Endothelial cell of umbilical vein (primary cell): Measurements from ENCODE around the gene SGO1. TPM values are rescaled to one million over a fixed set of nuclear protein-coding genes. Genes with fewer than 3 reads are reported as not detected.

Experiments
- BruUV-seq: library from RNA; stranded (reverse); fragments of 400-500 nt; replicated peaks from 2 replicates; lab custom pipeline; 2021; lab: Mats Ljungman, UMichigan
- CTCF ChIA-PET: fragments of 300-600, 350-600 bp; sonication (Branson Sonifier 250); formaldehyde crosslinking; loops from one replicate; lab custom pipeline; 2021; ENCODE audit warnings: antibody characterized with exemption, inconsistent platforms; lab: Charles Lee
- POLR2A ChIA-PET: fragments of 300-600, 350-600 bp; sonication (Branson Sonifier 250); formaldehyde crosslinking; loops from one replicate; lab custom pipeline; 2021; ENCODE audit warnings: antibody characterized with exemption, inconsistent platforms; lab: Charles Lee
- DNase-seq: peaks from one replicate; pipeline ENCODE4 v3.0.0-alpha.2; 2011; ENCODE audit warnings: low read depth, low spot score
- FAIRE-seq: peaks from 2 replicates; lab custom pipeline; 2011; peaks lifted over from hg19 to GRCh38; lab: Jason Lieb, UNC
- H2AFZ ChIP-seq: 2 replicates; pipeline ENCODE4 v1.6.0; 2012; ENCODE audit warnings: low read depth, low read length, control low read depth, inconsistent platforms
- H3K27ac ChIP-seq: 2 replicates; pipeline ENCODE4 v1.5.1; 2011; ENCODE audit warnings: low read depth, mild to moderate bottlenecking, control low read depth, low read length, moderate library complexity; ENCODE audit not compliant: insufficient read depth
- H3K27me3 ChIP-seq, 2 experiments: 2 replicates each; pipeline versions ENCODE4 v1.6.0 to v1.6.1; 2011; ENCODE audit warnings: low read length in 2 of 2, mixed read lengths in 1 of 2; ENCODE audit not compliant: control insufficient read depth in 2 of 2, insufficient read depth in 2 of 2
- H3K36me3 ChIP-seq, 2 experiments: 2 replicates in 1 of 2; 3 replicates in 1 of 2; pipeline ENCODE4 v1.5.1; 2011; ENCODE audit warnings: low read length in 2 of 2, mild to moderate bottlenecking in 1 of 2, moderate library complexity in 1 of 2; ENCODE audit not compliant: control insufficient read depth in 2 of 2, insufficient read depth in 2 of 2; ENCODE audit errors: extremely low read depth in 1 of 2
- H3K4me1 ChIP-seq: 3 replicates; pipeline ENCODE4 v1.5.1; 2011; ENCODE audit warnings: mild to moderate bottlenecking, low read length; ENCODE audit not compliant: control insufficient read depth, insufficient read depth; ENCODE audit errors: extremely low read depth
- H3K4me2 ChIP-seq: 2 replicates; pipeline ENCODE4 v1.6.1; 2011; ENCODE audit warnings: low read length, control low read depth, mixed read lengths; ENCODE audit not compliant: insufficient read depth
- H3K4me3 ChIP-seq, 3 experiments: fragments of 200-600 bp in 1 of 3; sonication (generic), shearing (Covaris generic) in 1 of 3; replicated peaks in 1 of 3; 2 replicates each; pipeline ENCODE4 v1.5.1; 2011 to 2016; ENCODE audit warnings: control low read depth in 3 of 3, low read length in 3 of 3, mild to moderate bottlenecking in 2 of 3, inconsistent platforms in 1 of 3, low read depth in 1 of 3, moderate library complexity in 1 of 3; ENCODE audit not compliant: insufficient read depth in 1 of 3
- H3K79me2 ChIP-seq: 2 replicates; pipeline ENCODE4 v1.6.0; 2012; ENCODE audit warnings: low read length, inconsistent platforms; ENCODE audit not compliant: control insufficient read depth, insufficient read depth
- H3K9ac ChIP-seq: replicated peaks from 2 replicates; pipeline ENCODE3; 2011; ENCODE audit warnings: low read length, control low read depth; ENCODE audit not compliant: insufficient read depth; ENCODE audit errors: extremely low read depth
- H3K9me1 ChIP-seq: replicated peaks from 3 replicates; pipeline ENCODE4 v1.6.0; 2011; ENCODE audit warnings: mild to moderate bottlenecking, low read length; ENCODE audit not compliant: control insufficient read depth, insufficient read depth; ENCODE audit errors: extremely low read depth
- H3K9me3 ChIP-seq: replicated peaks from 2 replicates; pipeline ENCODE4 v1.5.1; 2012; ENCODE audit warnings: low read length, inconsistent platforms; ENCODE audit not compliant: control insufficient read depth, insufficient read depth
- H4K20me1 ChIP-seq: replicated peaks from 2 replicates; pipeline ENCODE3; 2011; ENCODE audit warnings: mild to moderate bottlenecking, low read length; ENCODE audit not compliant: control insufficient read depth, insufficient read depth; ENCODE audit errors: extremely low read depth
- EZH2 ChIP-seq: IDR thresholded peaks from 2 replicates; pipeline ENCODE4 v1.6.1; 2012; ENCODE audit warnings: borderline replicate concordance, low read depth, mild to moderate bottlenecking, moderate library complexity, low read length, inconsistent platforms; ENCODE audit not compliant: severe bottlenecking
- FOS ChIP-seq: IDR thresholded peaks from 2 replicates; pipeline ENCODE4 v1.6.1; 2011; ENCODE audit warnings: mild to moderate bottlenecking, low read length, moderate library complexity, borderline replicate concordance; ENCODE audit not compliant: insufficient read depth
- GATA2 ChIP-seq: IDR thresholded peaks from 2 replicates; pipeline ENCODE4 v1.7.0; 2011; ENCODE audit warnings: low read depth, mild to moderate bottlenecking, moderate library complexity, mixed read lengths, low read length; ENCODE audit not compliant: insufficient read length, insufficient read depth
- JUN ChIP-seq: IDR thresholded peaks from 2 replicates; pipeline ENCODE4 v1.6.1; 2011; ENCODE audit warnings: borderline replicate concordance, low read depth; ENCODE audit not compliant: insufficient read length, insufficient read depth
- MYC ChIP-seq: IDR thresholded peaks from one replicate; pipeline ENCODE4 v1.6.1; 2011; ENCODE audit warnings: mild to moderate bottlenecking, low read depth, low read length
- POLR2A ChIP-seq: IDR thresholded peaks from 2 replicates; pipeline ENCODE4 v1.6.1; 2012; ENCODE audit warnings: low read depth, mild to moderate bottlenecking, control low read depth, low read length
- POLR2AphosphoS5 ChIP-seq: IDR thresholded peaks from 2 replicates; pipeline ENCODE4 v1.6.1; 2012; ENCODE audit warnings: low read depth, mild to moderate bottlenecking, control low read depth, low read length, moderate library complexity; ENCODE audit not compliant: insufficient read depth
- dilution Hi-C: fragments of 300-500 bp; cut with MboI; formaldehyde crosslinking; loops from one replicate; pipeline ENCODE4 v1.15.0; 2019; ENCODE audit warnings: low sequenced_read_pairs; ENCODE audit not compliant: extremely low pct_ligation_motif_present
- intact Hi-C: fragments of 100-400 bp; cut with micrococcal nuclease; formaldehyde crosslinking; loops from one replicate; pipeline ENCODE4 v1.10.0; 2022
- polyA plus RNA-seq, 4 experiments: library from polyadenylated mRNA; depleted of rRNA in 3 of 4; stranded (reverse) in 3 of 4; unstranded in 1 of 4; fragments of >200 nt; gene quantifications; 2 replicates each; pipeline versions ENCODE4 v1.2.1 to v1.2.3, GENCODE V29; 2011 to 2012; ENCODE audit warnings: missing spikeins in 1 of 4
- total RNA-seq: library from RNA; stranded (reverse); gene quantifications from 2 replicates; pipeline ENCODE4 v1.2.3, GENCODE V29; 2021
- TF ChIP-seq, protein P1 (sequence below), 2 donors: IDR thresholded peaks; 1 replicate in 1 of 2; 2 replicates in 1 of 2; pipeline ENCODE4 v1.5.1; 2011; ENCODE audit warnings: low read length in 2 of 2, mild to moderate bottlenecking in 2 of 2, moderate library complexity in 2 of 2, control low read depth in 1 of 2, inconsistent platforms in 1 of 2, low read depth in 1 of 2; ENCODE audit not compliant: insufficient read depth in 1 of 2; ENCODE audit errors: extremely low read depth in 1 of 2
- TF ChIP-seq, protein P2 (sequence below): IDR thresholded peaks from 2 replicates; pipeline ENCODE4 v1.6.1; 2011; ENCODE audit not compliant: insufficient read depth, insufficient read length

Gene SGO1
- total and polyA plus RNA-seq, 2 donors (not counting 3 experiments of a cell fraction or from before 2014, with no cell fraction given): 2.0 to 21.7 TPM

DNA sequence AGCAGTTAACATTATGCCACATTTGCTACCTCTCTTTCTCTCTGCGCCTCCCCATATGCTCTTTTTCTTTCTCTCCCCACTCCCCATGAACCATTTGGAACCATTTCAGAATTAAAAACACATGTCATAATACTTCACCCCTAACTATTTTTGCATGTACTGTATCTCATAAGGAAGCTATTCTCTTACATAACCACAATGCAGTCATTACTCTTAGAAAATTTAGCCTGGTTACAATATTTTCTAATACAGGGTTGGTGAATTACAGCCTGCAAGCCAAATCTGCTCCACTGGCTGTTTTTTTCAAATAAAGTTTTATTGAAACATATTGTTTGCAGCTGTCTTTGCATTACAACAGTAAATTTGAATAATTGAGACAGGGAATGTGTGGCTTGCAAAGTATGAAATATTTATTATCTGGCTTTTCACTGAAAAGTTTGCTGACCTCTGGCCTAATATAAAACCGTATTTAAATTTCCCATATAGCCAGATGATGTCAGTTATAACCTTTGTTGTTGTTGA lies 62.8 kb downstream of the SGO1 start:
- DNase-seq (no peak), FAIRE-seq (no peak)
- Histone ChIP-seq H3K4me3 (no peak overlapping the region), H3K27ac (no peak overlapping the region), H3K9me1 (no peaks in the 10 kb centered on the region), H3K27me3 (no peaks in the 10 kb centered on the region), H3K4me2 (no peak overlapping the region), H3K36me3 (no peaks in the 10 kb centered on the region), H4K20me1 (no peaks in the 10 kb centered on the region), H3K4me1 (no peaks in the 10 kb centered on the region), H2AFZ (no peak overlapping the region), H3K79me2 (no peaks in the 10 kb centered on the region), H3K9ac (no peak overlapping the region), H3K9me3 (no peaks in the 10 kb centered on the region)
- dilution Hi-C loops: no loop called here
- ChIA-PET POLR2A (no interaction called here), CTCF (no interaction called here)
- intact Hi-C loops: no loop called here
- no TSS peak for BruUV-seq
- TF ChIP-seq, protein P1, sequence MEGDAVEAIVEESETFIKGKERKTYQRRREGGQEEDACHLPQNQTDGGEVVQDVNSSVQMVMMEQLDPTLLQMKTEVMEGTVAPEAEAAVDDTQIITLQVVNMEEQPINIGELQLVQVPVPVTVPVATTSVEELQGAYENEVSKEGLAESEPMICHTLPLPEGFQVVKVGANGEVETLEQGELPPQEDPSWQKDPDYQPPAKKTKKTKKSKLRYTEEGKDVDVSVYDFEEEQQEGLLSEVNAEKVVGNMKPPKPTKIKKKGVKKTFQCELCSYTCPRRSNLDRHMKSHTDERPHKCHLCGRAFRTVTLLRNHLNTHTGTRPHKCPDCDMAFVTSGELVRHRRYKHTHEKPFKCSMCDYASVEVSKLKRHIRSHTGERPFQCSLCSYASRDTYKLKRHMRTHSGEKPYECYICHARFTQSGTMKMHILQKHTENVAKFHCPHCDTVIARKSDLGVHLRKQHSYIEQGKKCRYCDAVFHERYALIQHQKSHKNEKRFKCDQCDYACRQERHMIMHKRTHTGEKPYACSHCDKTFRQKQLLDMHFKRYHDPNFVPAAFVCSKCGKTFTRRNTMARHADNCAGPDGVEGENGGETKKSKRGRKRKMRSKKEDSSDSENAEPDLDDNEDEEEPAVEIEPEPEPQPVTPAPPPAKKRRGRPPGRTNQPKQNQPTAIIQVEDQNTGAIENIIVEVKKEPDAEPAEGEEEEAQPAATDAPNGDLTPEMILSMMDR (IDR thresholded peaks at IDR 0.05; ENCODE audit: extremely low read depth in 1 of 2, insufficient read depth in 1 of 2, low read depth in 1 of 2, low read length in 2 of 2): no peak
- no peak for TF ChIP-seq POLR2AphosphoS5
- no peak for TF ChIP-seq POLR2A
- TF ChIP-seq EZH2: no peak
- TF ChIP-seq, protein P2, sequence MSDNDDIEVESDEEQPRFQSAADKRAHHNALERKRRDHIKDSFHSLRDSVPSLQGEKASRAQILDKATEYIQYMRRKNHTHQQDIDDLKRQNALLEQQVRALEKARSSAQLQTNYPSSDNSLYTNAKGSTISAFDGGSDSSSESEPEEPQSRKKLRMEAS: no peak
- no peak for TF ChIP-seq JUN
- no peak for TF ChIP-seq GATA2
- no peak for TF ChIP-seq MYC
- TF ChIP-seq FOS: no peak
